Activated naive CD4-positive, alpha-beta T cell treated with anti-CD3 and anti-CD28 coated beads, Interleukin-2, amount 50 U/mL, for 72 hours (primary cell): Measurements from ENCODE around the gene RPP25L. TPM values are rescaled to one million over a fixed set of nuclear protein-coding genes. Genes with fewer than 3 reads are reported as not detected.
A peak's percentile ranks its signal among the peaks of the same experiment; 100 is the strongest.

Experiments
- ATAC-seq, 2 donors: fragments of 150-1000 bp; cut with Tn5 transposase; 2 replicates each; pipeline ENCODE4 v1.10.0; 2021; ENCODE audit warnings: mild to moderate bottlenecking in 2 of 2, moderate library complexity in 2 of 2
- DNase-seq, 2 donors: peaks; one replicate each; pipeline ENCODE4 v3.0.0; 2021 to 2022; ENCODE audit warnings: low spot score in 2 of 2
- H3K27ac Mint-ChIP-seq, 2 donors: one replicate each; pipeline ENCODE4 v1.8.0; 2022; ENCODE audit warnings: mild to moderate bottlenecking in 2 of 2, mixed read lengths in 2 of 2
- H3K36me3 Mint-ChIP-seq, 2 donors: one replicate each; pipeline ENCODE4 v1.8.0; 2022; ENCODE audit warnings: mixed read lengths in 2 of 2
- H3K9me3 Mint-ChIP-seq, 2 donors: one replicate each; pipeline ENCODE4 v1.8.0; 2022; ENCODE audit warnings: mixed read lengths in 2 of 2
- total RNA-seq, 2 donors: library from RNA; stranded (reverse); gene quantifications; one replicate each; pipeline ENCODE4 v1.2.3, GENCODE V29; 2022

Gene RPP25L
- total RNA-seq, 2 donors from 2014 or later, result 19.1 to 36.2 TPM

DNA sequence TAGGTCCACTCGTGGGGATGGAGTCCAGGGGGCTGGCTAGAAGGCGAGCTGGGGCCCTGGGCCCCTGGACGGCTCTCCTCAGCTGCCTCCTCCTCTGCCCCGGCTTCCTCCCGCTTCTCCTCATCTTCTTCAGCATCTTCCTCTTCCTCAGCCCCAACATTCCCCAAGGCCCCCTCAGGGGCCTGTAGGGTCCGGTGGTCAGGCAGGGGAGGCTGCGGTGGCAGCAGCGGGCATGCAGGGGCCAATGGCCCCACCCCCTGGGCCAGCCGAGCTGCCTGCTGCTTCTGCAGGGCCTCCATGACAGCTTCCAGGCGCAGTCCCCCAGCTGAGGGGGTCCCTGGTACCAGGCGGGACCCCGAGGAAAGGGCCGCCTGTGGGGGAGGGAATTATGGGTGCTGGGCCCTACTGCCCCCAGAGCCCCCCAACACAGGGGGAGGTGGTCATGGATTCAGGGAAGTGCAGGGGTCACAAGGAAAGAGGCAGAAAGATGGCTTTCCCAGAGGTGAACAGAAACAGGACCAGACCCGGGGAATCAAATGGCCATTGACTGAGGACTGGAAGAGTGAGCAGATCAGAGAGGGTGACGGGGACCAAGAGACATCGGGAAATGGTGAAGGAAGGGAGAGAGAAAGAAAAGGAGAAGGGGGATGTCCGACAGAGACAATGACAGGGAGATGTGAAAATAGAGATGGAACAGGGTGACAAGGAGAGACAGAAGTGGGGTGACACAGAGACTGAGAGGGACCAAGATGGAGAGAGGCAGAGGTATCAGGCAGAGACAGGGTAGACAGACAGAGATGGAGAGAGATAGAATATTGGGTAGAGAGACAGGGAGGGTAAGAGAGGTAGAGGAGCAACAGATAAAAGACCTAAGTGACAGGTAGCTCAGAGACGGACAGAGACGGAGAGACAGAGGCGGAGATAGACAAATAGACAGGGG is 16.1 kb upstream of the RPP25L start:
- ATAC-seq, result peak; percentile 9 to 17
- no peaks in the 10 kb centered on the region for H3K9me3 Mint-ChIP-seq
- peak overlapping the region in 1 of 2 donors; percentile 36 for H3K27ac Mint-ChIP-seq
- DNase-seq, result no peak
- peaks cover 0 to 6% of the 10 kb centered on the region in 2 donors for H3K36me3 Mint-ChIP-seq

DNA sequence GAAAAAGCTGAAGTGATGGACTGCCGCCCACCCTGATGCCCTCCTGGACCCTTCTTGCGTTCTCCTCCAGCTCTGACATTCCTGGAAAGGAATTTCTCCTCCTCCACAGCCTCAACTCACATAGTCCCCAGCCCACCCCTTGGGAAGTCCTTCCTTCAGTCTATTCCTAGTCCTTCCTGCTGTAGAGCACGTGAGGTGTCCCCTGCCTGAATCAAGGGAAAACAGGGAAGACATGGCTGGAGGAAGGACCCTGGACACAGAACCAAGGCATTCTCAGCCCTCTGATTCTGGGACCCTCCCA is 13.2 kb upstream of the RPP25L start:
- H3K9me3 Mint-ChIP-seq, result no peaks in the 10 kb centered on the region
- no peak overlapping the region for H3K27ac Mint-ChIP-seq
- H3K36me3 Mint-ChIP-seq, result peaks cover 5 to 22% of the 10 kb centered on the region in 2 donors
- no peak for DNase-seq
- ATAC-seq, result no peak

DNA sequence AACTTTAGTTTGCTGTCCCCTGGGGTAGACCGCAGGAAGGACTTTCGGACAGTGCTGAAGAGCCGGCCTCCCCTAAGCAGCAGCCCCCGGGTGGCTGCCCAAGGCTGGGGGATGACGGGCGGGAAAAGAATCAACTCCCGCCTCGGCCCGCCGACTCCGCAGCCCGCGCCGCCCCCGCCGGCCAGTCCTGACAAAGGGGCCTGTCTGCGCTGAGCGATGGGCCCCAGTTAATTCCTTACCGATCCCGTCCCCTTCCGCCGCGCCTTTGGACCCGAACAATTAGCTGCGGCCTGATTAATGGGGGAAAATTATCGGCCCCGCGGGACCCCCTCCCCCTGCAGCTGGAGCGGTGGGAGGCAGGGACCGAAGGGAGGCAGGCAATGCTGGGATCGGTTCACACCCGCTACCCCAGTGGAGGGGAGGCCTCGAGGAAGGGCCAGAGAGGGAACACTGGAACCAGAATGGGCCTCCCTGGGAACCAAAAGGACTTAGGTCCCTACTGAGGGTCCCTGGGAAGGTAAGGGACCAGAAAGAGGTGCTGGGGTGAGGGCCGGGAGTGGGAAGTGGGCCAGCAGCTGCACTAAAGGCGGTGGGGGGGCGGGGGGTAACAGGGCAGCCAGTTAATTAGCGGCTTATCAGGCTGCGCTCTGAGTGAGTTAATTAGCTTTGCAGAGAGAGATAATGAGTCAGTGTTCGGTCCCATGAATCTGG is 12.7 kb upstream of the RPP25L start:
- ATAC-seq, result no peak
- DNase-seq, result no peak
- Mint-ChIP-seq H3K27ac (no peak overlapping the region), H3K9me3 (no peaks in the 10 kb centered on the region), H3K36me3 (peaks cover 5 to 25% of the 10 kb centered on the region in 2 donors)

DNA sequence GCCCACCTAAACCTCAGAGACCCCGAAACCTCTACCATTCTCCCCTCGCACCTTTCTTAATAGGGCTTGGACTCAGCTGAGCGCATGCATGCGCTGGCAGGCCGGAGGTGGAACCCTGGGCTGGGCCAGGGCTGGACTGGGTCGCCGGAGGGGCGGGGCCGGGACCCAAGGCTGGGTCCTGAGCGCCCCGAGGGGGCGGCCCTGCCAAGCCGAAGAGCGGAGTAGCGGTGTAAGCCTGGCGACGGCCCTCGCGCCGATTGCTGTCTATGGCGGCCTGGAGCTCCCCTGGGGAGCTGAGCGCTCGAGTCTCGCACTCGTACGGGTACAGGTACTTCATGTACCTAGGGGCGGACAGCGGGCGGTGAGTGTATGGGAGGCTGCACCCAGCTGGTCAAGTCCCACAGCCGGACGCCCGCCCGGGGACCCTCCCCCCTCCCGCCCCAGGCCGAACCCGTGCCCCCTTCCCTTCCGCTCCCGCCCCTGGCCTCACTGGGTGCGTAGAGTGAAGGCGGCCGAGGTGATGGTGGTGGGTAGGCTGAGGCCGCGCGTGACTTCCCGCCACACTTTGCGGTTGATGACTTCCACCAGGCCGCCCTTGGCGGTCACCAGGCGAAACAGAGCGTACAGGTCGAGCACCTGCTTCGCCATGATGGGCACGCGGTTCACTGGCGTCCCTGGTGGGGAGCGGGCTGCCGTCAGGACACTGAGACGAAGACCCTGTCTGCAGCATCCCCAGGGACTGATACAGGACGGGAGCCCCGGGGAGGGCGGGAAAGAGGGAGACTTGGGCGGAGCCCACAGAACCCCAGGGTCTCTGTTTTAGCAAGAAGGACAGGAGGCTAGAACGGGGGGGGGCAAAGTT is 11.7 kb upstream of the RPP25L start:
- Mint-ChIP-seq H3K9me3 (no peaks in the 10 kb centered on the region), H3K27ac (no peak overlapping the region), H3K36me3 (peaks cover 5 to 23% of the 10 kb centered on the region in 2 donors)
- no peak for ATAC-seq
- no peak for DNase-seq

DNA sequence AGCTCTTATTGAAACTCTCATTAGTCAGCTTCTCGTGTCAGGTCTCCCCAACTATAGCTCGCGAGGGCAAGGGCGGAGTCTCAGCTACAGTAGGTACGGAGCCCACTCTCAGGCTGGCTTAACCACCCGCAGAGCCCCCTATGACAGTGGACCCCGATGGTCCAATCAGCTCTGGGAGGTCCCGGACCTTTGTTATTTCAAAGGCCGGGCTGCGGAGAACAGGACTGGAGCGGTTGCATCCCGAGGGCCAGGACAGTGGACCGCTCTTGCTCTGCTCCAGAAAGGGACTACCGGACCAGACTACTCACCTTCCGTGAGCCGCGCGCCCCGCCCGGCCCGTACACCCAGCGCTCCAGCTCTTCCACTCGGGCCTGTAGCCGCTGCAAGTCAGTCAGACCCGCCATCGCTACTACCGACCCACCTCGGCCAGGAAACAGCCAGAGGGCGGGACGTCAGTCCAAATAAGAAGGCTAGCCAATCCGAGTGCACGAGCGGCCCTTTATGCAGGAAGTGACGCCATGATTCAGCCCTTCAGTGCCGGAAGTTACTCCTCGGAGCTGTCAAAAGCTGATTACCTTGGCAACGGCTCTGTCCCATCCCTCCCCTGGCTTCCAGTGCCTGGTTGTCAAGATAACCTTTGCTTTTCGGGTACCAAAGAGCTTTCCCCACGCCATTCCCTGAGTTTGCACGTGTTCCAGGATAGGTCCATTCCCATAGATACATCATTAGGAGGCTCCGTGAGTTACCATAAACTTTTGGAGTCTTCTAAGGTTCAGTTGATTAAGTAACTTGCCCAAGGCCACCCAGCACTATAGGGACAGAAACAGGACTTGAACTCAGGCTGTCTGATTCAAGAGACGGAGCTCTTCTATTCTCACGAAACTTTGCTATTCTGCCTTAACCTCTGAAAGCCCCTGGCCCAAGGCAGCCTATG is 8.4 kb upstream of the RPP25L start, which contains the start of gene DCTN3:
Gene DCTN3 (minus strand): TSS at position 435 of the 934 bp plus-strand sequence. CDS start 31 bp downstream, at position 404.
- ATAC-seq, result peak; percentile 99
- H3K9me3 Mint-ChIP-seq, result no peaks in the 10 kb centered on the region
- peak; percentile 84 to 89 for DNase-seq
- H3K36me3 Mint-ChIP-seq, result peaks cover 5 to 19% of the 10 kb centered on the region in 2 donors
- H3K27ac Mint-ChIP-seq, result peak within 1 kb of the TSS; percentile 90 to 94

DNA sequence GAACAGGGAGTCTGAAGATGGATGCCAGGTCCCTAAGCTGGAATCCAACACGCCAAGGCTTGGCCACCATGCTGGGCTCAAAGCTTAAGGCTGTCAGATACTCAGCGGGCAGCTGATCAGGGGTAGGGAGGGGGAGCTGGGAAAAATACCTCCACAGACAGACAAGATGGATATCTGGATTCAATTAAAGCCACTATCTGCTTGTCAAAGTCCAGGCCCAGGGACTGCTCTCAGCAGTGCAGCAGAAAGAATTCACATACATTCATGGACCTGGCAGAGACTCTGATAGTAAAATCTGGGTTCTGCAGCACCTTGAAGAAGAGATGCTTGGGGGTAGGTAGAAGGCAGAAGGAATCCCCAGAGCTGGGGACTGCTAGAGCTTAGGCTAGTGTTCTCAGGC is 3.2 kb upstream of the RPP25L start:
- Mint-ChIP-seq H3K27ac (no peak overlapping the region), H3K36me3 (peaks cover 7 to 11% of the 10 kb centered on the region in 2 donors), H3K9me3 (no peaks in the 10 kb centered on the region)
- ATAC-seq (no peak), DNase-seq (no peak)

DNA sequence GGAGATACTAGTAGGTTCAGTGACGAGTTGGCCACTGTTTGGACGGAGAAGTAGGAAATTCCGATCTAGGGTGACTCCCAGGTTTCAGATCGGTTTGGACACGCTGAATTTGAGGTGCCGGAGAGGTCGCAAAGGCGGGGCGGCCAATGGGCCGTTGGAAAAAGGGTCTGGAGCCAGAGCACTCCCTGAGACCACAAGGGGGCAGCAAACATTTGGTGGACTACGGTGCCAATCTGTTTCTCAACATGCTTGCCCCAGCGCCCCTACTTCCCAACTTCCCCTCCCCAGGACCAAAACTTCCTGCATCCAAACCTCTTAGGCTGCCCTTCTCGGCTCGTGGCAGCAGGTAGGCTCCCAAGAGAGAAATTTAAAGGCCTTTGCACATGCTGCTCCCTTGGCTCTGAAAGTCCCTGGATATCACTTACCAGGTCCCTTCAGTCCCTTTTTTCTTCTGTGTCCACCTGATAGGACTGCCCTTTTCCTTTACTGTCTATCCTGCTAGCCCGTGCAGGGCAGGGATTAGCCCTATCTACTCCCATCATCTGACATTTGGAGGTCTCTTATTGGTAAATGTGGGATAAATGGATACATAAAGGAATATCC is 992 bp upstream of the RPP25L start:
- ATAC-seq, result peak; percentile 48 to 60
- peak overlapping the region; percentile 81 to 94 for H3K27ac Mint-ChIP-seq
- H3K9me3 Mint-ChIP-seq, result no peaks in the 10 kb centered on the region
- peak; percentile 69 to 79 for DNase-seq
- H3K36me3 Mint-ChIP-seq, result peaks cover 7% of the 10 kb centered on the region in 2 donors

DNA sequence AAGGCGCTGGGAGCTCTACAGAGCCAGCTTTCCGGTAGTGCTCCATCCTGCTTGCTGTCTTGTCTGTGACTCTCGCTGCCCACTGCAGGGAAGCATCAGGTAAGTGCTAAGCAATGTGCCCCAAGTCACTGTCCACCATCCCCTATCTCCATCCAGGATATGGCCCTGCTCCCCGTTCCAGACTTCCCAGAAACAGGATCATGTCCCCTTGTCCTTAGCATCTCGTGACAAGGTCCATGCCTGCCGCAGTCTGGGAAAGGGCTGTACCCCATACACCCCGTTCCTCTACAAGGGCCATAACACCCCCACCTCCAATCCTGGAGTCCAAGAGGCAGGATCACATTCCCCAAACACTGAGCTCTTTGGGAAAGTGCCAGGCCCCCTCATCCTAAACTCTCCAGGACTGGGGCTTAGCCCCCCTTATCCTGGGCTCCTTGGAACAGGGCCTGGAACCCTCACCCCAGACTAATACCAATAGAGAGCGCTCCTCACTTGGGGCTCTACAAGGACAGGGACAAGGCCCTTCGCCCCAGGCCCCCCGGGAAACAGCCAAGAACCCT is 566 bp downstream of the RPP25L start:
- ATAC-seq, result peak; percentile 4 to 5
- Mint-ChIP-seq H3K9me3 (no peaks in the 10 kb centered on the region), H3K36me3 (peaks cover 7% of the 10 kb centered on the region in 2 donors), H3K27ac (peak overlapping the region; percentile 94 to 97)
- no peak for DNase-seq

DNA sequence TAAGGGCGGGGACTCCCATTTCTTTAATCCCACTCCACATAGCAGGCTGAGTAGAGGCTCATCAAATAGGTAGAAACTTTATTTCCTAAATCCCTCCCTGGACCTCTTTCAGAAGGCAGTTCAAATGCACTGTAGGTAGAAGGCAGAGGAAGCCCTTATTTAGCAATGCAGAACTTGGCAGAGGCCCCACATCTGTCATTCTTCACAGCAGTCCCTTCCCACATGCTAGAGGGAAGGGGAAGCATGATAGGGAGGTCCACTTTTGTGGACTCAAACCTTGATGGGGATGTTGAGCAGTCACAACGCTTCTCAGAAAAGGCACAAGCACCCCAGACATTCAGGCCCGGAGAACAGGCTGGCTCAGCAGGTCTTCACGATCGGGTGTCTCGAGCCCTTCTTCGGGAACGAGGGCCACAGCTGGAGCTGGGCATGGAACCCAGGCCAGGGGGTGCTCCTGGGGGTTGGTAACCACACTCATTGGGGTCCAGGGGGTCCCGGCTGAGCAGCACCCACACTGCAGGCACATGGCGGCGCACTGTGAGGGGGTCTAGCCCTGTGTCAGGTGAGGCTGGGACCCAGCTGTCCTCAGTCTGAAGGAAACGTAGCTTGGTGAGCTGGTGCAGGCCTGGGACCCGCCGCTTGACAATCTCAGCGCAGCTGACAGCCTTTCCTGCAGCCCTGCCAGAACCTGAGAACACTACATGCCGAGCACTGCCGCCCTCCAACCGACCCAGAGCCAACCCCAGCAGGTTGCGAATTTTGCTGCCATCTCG is 1.3 kb downstream of the RPP25L start:
- ATAC-seq, result no peak
- DNase-seq, result no peak
- H3K36me3 Mint-ChIP-seq, result peaks cover 7% of the 10 kb centered on the region in 2 donors
- H3K9me3 Mint-ChIP-seq, result no peaks in the 10 kb centered on the region
- H3K27ac Mint-ChIP-seq, result peak overlapping the region in 1 of 2 donors; percentile 94

DNA sequence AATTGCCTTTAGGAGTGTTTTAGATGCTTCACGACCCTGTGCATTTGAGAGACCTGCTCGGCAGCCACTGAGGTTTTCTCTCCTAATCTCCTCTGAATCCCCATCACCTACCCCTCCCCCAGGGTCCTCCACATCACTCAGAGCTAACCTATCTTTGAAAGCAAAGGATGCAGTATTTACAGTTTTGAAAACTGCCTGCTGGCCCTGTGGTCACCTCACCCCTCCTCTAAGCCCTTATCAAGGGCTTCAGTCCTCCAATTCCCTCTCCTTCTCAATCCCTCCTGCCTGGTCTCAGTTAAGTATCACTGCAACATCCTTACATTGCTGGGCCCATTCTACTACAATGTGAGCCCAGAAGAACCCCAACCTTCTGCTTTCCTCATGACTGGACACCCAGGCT is 4.6 kb downstream of the RPP25L start:
- no peak for ATAC-seq
- H3K27ac Mint-ChIP-seq, result no peak overlapping the region
- H3K36me3 Mint-ChIP-seq, result peaks cover 7% of the 10 kb centered on the region in 2 donors
- no peak for DNase-seq
- H3K9me3 Mint-ChIP-seq, result no peaks in the 10 kb centered on the region

DNA sequence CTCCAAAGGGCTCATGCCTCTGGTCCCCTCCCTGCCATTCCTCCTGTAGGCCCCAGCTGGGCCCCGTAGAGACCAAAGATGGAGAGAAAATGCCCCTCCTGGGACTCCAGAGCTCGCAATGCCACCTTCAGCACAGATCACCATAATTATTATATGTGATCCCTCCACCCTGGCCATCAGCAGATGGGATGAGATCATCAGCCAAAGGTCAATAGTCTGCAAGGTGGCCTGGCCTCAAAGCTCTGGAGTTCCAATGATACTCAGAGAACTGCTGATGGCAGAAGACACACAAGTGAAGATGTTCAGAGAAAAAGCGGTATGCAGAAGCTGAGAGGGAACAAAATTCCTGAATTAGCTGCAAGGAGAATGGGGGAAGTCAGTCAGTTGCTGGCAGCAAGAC is 5.0 kb downstream of the RPP25L start:
- Mint-ChIP-seq H3K27ac (no peak overlapping the region), H3K36me3 (peaks cover 7% of the 10 kb centered on the region in 2 donors), H3K9me3 (no peaks in the 10 kb centered on the region)
- DNase-seq (no peak), ATAC-seq (no peak)

DNA sequence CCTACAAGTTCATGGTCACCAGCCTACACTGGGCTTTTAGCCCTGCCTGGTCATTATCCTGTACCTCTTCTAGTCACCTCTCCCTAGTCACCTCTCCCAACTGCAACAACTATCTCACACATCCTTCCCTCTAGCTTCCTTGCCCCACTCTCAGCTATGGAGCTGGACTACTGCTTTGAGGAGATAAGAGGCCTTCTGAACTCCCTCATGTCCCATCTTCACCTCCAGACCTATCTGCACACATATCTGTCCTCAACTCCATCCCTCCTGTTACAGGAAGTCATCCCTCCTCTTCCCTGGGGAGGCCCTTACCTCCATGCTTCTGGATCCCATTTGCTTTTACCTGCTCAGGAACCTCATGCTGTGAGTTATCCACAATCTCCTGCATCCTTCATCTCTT is 5.7 kb downstream of the RPP25L start:
- Mint-ChIP-seq H3K27ac (no peak overlapping the region), H3K9me3 (no peaks in the 10 kb centered on the region)
- no peak for DNase-seq

DNA sequence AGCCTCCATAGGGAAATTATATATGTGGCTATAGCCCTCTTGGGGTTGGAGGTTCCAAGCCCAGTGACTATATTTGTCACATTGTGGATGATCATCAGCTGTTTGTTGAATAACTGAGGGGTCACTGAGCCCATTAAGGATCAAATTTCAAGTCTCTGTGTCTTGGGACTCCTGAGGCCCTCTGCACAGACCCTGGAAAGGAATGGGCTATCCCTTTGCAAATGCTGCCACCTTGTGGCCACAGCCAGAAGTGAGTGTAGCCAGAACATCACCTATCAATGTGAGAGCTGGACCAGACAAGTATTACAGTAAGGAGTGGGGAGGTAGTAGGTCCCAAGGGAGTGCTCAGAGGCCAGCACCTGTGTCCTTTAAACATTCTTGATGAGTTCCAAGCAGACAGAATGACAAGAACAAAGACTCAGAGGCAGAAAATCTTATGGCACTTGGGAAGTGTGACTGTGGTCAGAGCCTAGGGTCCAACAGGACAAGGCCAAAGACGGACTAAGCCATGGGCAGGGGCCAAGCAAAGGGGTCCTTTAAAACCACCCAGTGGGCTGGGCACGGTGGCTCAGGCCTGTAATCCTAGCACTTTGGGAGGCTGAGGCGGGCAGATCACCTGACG is 8.2 kb downstream of the RPP25L start:
- DNase-seq, result peak; percentile 71 to 88
- H3K9me3 Mint-ChIP-seq, result no peaks in the 10 kb centered on the region
- H3K36me3 Mint-ChIP-seq, result no peaks in the 10 kb centered on the region
- no peak overlapping the region for H3K27ac Mint-ChIP-seq
- ATAC-seq, result peak; percentile 90 to 92

More for the DNA sequence above, 5.7 kb downstream of the RPP25L start:
- ATAC-seq, result no peak
- peaks cover under 1% of the 10 kb centered on the region in 2 donors for H3K36me3 Mint-ChIP-seq

DNA sequence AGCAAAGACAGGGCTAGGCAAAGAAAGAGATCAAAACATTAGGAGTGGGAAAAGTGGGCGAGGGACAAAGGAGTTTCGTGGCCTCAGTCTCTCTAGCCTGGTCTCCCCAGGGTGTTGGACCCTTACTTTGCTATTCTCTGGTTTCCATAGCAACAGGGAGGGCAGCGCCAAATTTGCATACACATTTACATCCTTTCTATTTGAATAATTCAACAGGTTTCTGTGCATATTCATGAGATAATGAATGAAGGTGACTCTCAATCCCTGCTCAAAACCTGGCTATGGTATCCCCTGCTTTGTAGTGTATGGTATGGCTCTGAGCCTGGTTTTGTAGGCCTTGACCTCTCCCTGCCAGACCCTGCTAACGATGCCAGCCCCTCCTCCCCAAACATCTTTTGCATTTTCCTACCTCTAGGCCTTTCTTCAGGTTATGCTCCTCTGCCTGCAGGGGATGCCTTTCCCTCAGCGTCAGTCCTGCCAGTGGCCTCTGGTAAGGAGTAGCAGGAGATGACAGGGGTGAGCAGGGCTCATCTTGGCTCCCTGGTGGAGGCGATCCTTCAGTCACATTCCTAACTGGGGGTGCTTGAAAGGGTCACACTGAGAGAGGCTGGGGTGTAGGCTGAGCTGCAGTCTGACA is 9.8 kb downstream of the RPP25L start:
- Mint-ChIP-seq H3K9me3 (no peaks in the 10 kb centered on the region), H3K27ac (no peak overlapping the region), H3K36me3 (no peaks in the 10 kb centered on the region)
- DNase-seq (no peak), ATAC-seq (no peak)
